Measurements from ENCODE around the gene MAB21L4. TPM values are rescaled to one million over a fixed set of nuclear protein-coding genes. Genes with fewer than 3 reads are reported as not detected.

MAB21L4 gene
- total RNA-seq, 4 donors from 2014 or later, result not detected

- Histone ChIP-seq H3K9me3 (no peaks in the 10 kb centered on the region), H3K36me3 (no peaks in the 10 kb centered on the region), H3K4me3 (no peak overlapping the region), H3K4me1 (peaks cover 0 to 8% of the 10 kb centered on the region in 2 donors), H3K27me3 (peaks cover 0 to 12% (median 2%) of the 10 kb centered on the region in 3 donors), H3K27ac (no peak overlapping the region)
- DNase-seq, result no peak
- TF ChIP-seq POLR2A (IDR thresholded peaks at IDR 0.05) (no peak), CTCF (IDR thresholded peaks at IDR 0.05 in 4 of 5, conservative IDR thresholded peaks at IDR 0.05 in 1 of 5) (peak in 2 of 5 experiments; percentile 15 to 26)
- in situ Hi-C loops (cut with MboI; ENCODE audit: low sequenced_read_pairs in 4 of 4) (no loop called here), intact Hi-C loops (cut with DNase I; ENCODE audit: low total_unique reads) (no loop called here)
- ATAC-seq, result peak; percentile 41 to 60
Measured at GRCh38 chr2:240840435-240841060, 55.4 kb downstream of the MAB21L4 start.

GRCh38 chr2:240839152-240840143 lies 56.5 kb downstream of the MAB21L4 start:
- in situ Hi-C loops (cut with MboI; ENCODE audit: low sequenced_read_pairs in 4 of 4) (no loop called here), intact Hi-C loops (cut with DNase I; ENCODE audit: low total_unique reads) (loop anchor here (10.0 kb wide), 1 partner anchor 255 kb away; the partner anchor contains the start of gene CAPN10)
- H3K9me3 ChIP-seq, result no peaks in the 10 kb centered on the region
- TF ChIP-seq POLR2A (IDR thresholded peaks at IDR 0.05) (no peak), CTCF (IDR thresholded peaks at IDR 0.05 in 4 of 5, conservative IDR thresholded peaks at IDR 0.05 in 1 of 5) (no peak)
- no peak overlapping the region for H3K27ac ChIP-seq
- H3K4me1 ChIP-seq, result peaks cover 0 to 8% of the 10 kb centered on the region in 2 donors
- no peaks in the 10 kb centered on the region for H3K36me3 ChIP-seq
- ATAC-seq (no peak), DNase-seq (no peak)
- no peak overlapping the region for H3K4me3 ChIP-seq
- H3K27me3 ChIP-seq, result peaks cover 0 to 12% (median 2%) of the 10 kb centered on the region in 3 donors

GRCh38 chr2:240837621-240838020 lies 58.3 kb downstream of the MAB21L4 start:
- DNase-seq (no peak), ATAC-seq (no peak)
- Histone ChIP-seq H3K4me3 (no peak overlapping the region), H3K36me3 (no peaks in the 10 kb centered on the region), H3K27me3 (peaks cover 0 to 12% (median 2%) of the 10 kb centered on the region in 3 donors), H3K27ac (no peak overlapping the region), H3K4me1 (peaks cover 0 to 8% of the 10 kb centered on the region in 2 donors), H3K9me3 (no peaks in the 10 kb centered on the region)
- in situ Hi-C loops (cut with MboI; ENCODE audit: low sequenced_read_pairs in 4 of 4) (no loop called here), intact Hi-C loops (cut with DNase I; ENCODE audit: low total_unique reads) (loop anchor here (10.0 kb wide), 1 partner anchor 253 kb away; the partner anchor contains the start of gene CAPN10)
- TF ChIP-seq POLR2A (IDR thresholded peaks at IDR 0.05), result no peak
- TF ChIP-seq CTCF (IDR thresholded peaks at IDR 0.05 in 4 of 5, conservative IDR thresholded peaks at IDR 0.05 in 1 of 5), result no peak

- TF ChIP-seq POLR2A (IDR thresholded peaks at IDR 0.05), result no peak
- no peak for TF ChIP-seq CTCF (IDR thresholded peaks at IDR 0.05 in 4 of 5, conservative IDR thresholded peaks at IDR 0.05 in 1 of 5)
- DNase-seq (peak; percentile 30 to 48), ATAC-seq (peak; percentile 21 to 49)
- in situ Hi-C loops (cut with MboI; ENCODE audit: low sequenced_read_pairs in 4 of 4) (no loop called here), intact Hi-C loops (cut with DNase I; ENCODE audit: low total_unique reads) (loop anchor here (10.0 kb wide), 1 partner anchor 252 kb away; the partner anchor contains the start of gene CAPN10)
- no peak overlapping the region for H3K27ac ChIP-seq
- peaks cover 0 to 12% (median 0%) of the 10 kb centered on the region in 3 donors for H3K27me3 ChIP-seq
- H3K36me3 ChIP-seq, result no peaks in the 10 kb centered on the region
- H3K9me3 ChIP-seq, result no peaks in the 10 kb centered on the region
- H3K4me3 ChIP-seq, result no peak overlapping the region
- H3K4me1 ChIP-seq, result peaks cover under 1 to 10% of the 10 kb centered on the region in 2 donors
Measured at GRCh38 chr2:240836781-240837467, 59.0 kb downstream of the MAB21L4 start.

Data from gastrocnemius medialis (tissue), 4 donors.